Effector memory CD4-positive, alpha-beta T cell (primary cell): ENCODE data around the gene NXPH3.

Source experiments
- DNase-seq, 3 donors: peaks; one replicate each; pipeline ENCODE4 v3.0.0-alpha.2; 2020
- H3K27ac ChIP-seq: 2 replicates; pipeline ENCODE4 v1.7.0; 2013; ENCODE audit warnings: mild to moderate bottlenecking, low read length, moderate library complexity; ENCODE audit not compliant: insufficient read depth, poor library complexity, severe bottlenecking
- H3K27me3 ChIP-seq: replicated peaks from 2 replicates; pipeline ENCODE4 v1.7.0; 2013; ENCODE audit warnings: mild to moderate bottlenecking, low read length; ENCODE audit not compliant: insufficient read depth, control insufficient read depth, poor library complexity, severe bottlenecking
- H3K36me3 ChIP-seq: 2 replicates; pipeline ENCODE4 v1.7.0; 2013; ENCODE audit warnings: mild to moderate bottlenecking, low read length, moderate library complexity; ENCODE audit not compliant: control insufficient read depth, insufficient read depth
- H3K4me1 ChIP-seq: 2 replicates; pipeline ENCODE4 v1.7.0; 2013; ENCODE audit warnings: low read length, mild to moderate bottlenecking; ENCODE audit not compliant: control insufficient read depth, insufficient read depth, poor library complexity, severe bottlenecking
- H3K4me3 ChIP-seq: 2 replicates; pipeline ENCODE4 v1.7.0; 2013; ENCODE audit warnings: low read length, low read depth, mild to moderate bottlenecking; ENCODE audit not compliant: insufficient read depth, poor library complexity, severe bottlenecking
- H3K9me3 ChIP-seq: 2 replicates; pipeline ENCODE4 v1.7.0; 2013; ENCODE audit warnings: mild to moderate bottlenecking, low read length, moderate library complexity; ENCODE audit not compliant: control insufficient read depth

The NXPH3 gene

GRCh38 chr17:49603238-49603637 is 27.6 kb downstream of the NXPH3 start:
- Histone ChIP-seq H3K4me3 (no peak overlapping the region), H3K9me3 (no peaks in the 10 kb centered on the region), H3K36me3 (peaks cover 85% of the 10 kb centered on the region), H3K27ac (no peak overlapping the region), H3K27me3 (no peaks in the 10 kb centered on the region), H3K4me1 (no peaks in the 10 kb centered on the region)
- DNase-seq, result no peak

GRCh38 chr17:49603720-49604119 is 28.0 kb downstream of the NXPH3 start:
- Histone ChIP-seq H3K4me3 (no peak overlapping the region), H3K36me3 (peaks cover 84% of the 10 kb centered on the region), H3K27ac (no peak overlapping the region), H3K4me1 (no peaks in the 10 kb centered on the region), H3K9me3 (no peaks in the 10 kb centered on the region), H3K27me3 (no peaks in the 10 kb centered on the region)
- no peak for DNase-seq

- H3K4me1 ChIP-seq, result no peaks in the 10 kb centered on the region
- H3K36me3 ChIP-seq, result peaks cover 84% of the 10 kb centered on the region
- no peaks in the 10 kb centered on the region for H3K27me3 ChIP-seq
- no peak overlapping the region for H3K27ac ChIP-seq
- no peak overlapping the region for H3K4me3 ChIP-seq
- no peak for DNase-seq
- no peaks in the 10 kb centered on the region for H3K9me3 ChIP-seq
Observed at GRCh38 chr17:49604314-49604869, 28.7 kb downstream of the NXPH3 start.

GRCh38 chr17:49610883-49611584 is 35.4 kb downstream of the NXPH3 start:
- H3K36me3 ChIP-seq, result peaks cover 77% of the 10 kb centered on the region

GRCh38 chr17:49612726-49613125 is 37.1 kb downstream of the NXPH3 start:
- no peaks in the 10 kb centered on the region for H3K9me3 ChIP-seq
- H3K4me1 ChIP-seq, result no peaks in the 10 kb centered on the region
- H3K4me3 ChIP-seq, result no peak overlapping the region
- peaks cover 69% of the 10 kb centered on the region for H3K36me3 ChIP-seq
- H3K27me3 ChIP-seq, result no peaks in the 10 kb centered on the region
- no peak overlapping the region for H3K27ac ChIP-seq
- no peak for DNase-seq

More at GRCh38 chr17:49610883-49611584, 35.4 kb downstream of the NXPH3 start:
- Histone ChIP-seq H3K4me3 (no peak overlapping the region), H3K27ac (no peak overlapping the region), H3K4me1 (no peaks in the 10 kb centered on the region), H3K9me3 (no peaks in the 10 kb centered on the region), H3K27me3 (no peaks in the 10 kb centered on the region)
- no peak for DNase-seq

- Histone ChIP-seq H3K4me3 (no peak overlapping the region), H3K4me1 (no peaks in the 10 kb centered on the region), H3K9me3 (no peaks in the 10 kb centered on the region), H3K27ac (no peak overlapping the region), H3K27me3 (no peaks in the 10 kb centered on the region), H3K36me3 (peaks cover 72% of the 10 kb centered on the region)
- no peak for DNase-seq
Observed at GRCh38 chr17:49613182-49613800, 37.6 kb downstream of the NXPH3 start.

- Histone ChIP-seq H3K36me3 (peaks cover 65% of the 10 kb centered on the region), H3K27ac (no peak overlapping the region), H3K4me3 (no peak overlapping the region), H3K4me1 (no peaks in the 10 kb centered on the region), H3K27me3 (no peaks in the 10 kb centered on the region), H3K9me3 (no peaks in the 10 kb centered on the region)
- DNase-seq, result no peak
Observed at GRCh38 chr17:49616086-49616485, 40.4 kb downstream of the NXPH3 start.

- peaks cover 65% of the 10 kb centered on the region for H3K36me3 ChIP-seq
- no peak for DNase-seq
Observed at GRCh38 chr17:49616601-49617131, 41.0 kb downstream of the NXPH3 start.

GRCh38 chr17:49618028-49618611 is 42.4 kb downstream of the NXPH3 start:
- DNase-seq, result no peak
- Histone ChIP-seq H3K4me1 (no peaks in the 10 kb centered on the region), H3K9me3 (no peaks in the 10 kb centered on the region), H3K27me3 (no peaks in the 10 kb centered on the region), H3K27ac (no peak overlapping the region), H3K36me3 (peaks cover 65% of the 10 kb centered on the region), H3K4me3 (no peak overlapping the region)

More at GRCh38 chr17:49616601-49617131, 41.0 kb downstream of the NXPH3 start:
- H3K4me3 ChIP-seq, result no peak overlapping the region
- H3K27ac ChIP-seq, result no peak overlapping the region
- no peaks in the 10 kb centered on the region for H3K4me1 ChIP-seq
- H3K27me3 ChIP-seq, result no peaks in the 10 kb centered on the region
- H3K9me3 ChIP-seq, result no peaks in the 10 kb centered on the region

- H3K36me3 ChIP-seq, result peaks cover 37% of the 10 kb centered on the region
- no peaks in the 10 kb centered on the region for H3K4me1 ChIP-seq
- DNase-seq, result no peak
- no peaks in the 10 kb centered on the region for H3K9me3 ChIP-seq
- H3K27ac ChIP-seq, result no peak overlapping the region
- no peak overlapping the region for H3K4me3 ChIP-seq
- H3K27me3 ChIP-seq, result no peaks in the 10 kb centered on the region
Observed at GRCh38 chr17:49621420-49621819, 45.7 kb downstream of the NXPH3 start.
